ENCODE measurements around the gene KRT26. TPM values are rescaled to one million over a fixed set of nuclear protein-coding genes. Genes with fewer than 3 reads are reported as not detected.

The KRT26 gene
- total RNA-seq, 1 experiment from 2014 or later = not detected

DNA sequence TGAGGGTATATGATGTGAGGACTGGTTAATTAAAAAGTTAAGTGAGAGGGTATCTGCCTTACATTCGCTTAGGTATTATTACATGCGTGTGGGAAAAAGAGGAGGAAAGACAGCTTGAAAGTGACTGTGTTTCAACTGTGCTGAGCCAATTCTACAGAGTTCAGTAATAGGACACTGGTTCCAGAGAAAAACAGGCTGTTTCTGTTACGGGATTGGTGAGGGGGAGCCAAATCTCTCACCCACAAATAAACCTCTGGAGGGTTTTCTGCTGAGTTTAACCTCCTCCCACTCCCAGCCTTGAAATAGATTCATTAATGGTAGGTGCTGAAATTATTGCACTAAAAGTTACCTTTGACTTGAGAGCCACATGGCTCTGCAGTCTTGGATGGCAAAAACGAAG, 3.9 kb upstream of the KRT26 start:
- POLR2A ChIA-PET = no interaction called here
- Mint-ChIP-seq H3K27ac (no peak overlapping the region), H3K9me3 (no peaks in the 10 kb centered on the region)

DNA sequence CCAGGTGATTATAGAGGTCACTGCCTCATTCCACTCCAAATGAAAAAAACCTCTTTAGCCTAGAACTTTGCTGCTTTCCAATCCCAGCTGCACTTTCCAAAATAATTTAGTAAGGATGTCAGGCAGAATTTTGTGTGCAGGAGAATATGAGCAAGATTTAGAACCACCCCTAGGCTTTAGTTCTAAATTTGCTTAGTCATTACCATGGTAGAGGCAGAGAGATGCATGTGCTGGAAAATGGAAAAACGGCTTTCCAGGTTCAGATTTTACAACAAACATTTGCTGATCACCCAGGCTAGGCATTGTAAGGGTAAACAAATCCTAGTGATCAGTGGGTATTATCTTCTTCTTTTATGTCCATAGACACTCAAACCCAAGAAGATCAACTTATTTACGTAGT, 6.3 kb downstream of the KRT26 start:
- no peak overlapping the region for H3K4me3 Mint-ChIP-seq
- H3K27me3 Mint-ChIP-seq (ENCODE audit: low read depth) = peaks cover 5% of the 10 kb centered on the region; the same call in 1 of the 2 replicates
- ChIA-PET CTCF (no interaction called here), POLR2A (no interaction called here)
- H3K36me3 Mint-ChIP-seq = peaks cover 9% of the 10 kb centered on the region; the same call in 1 of the 2 replicates
- H3K9me3 Mint-ChIP-seq = peaks cover 44% of the 10 kb centered on the region
- DNase-seq (ENCODE audit: low spot score) = no peak
- H3K27ac Mint-ChIP-seq = no peak overlapping the region
- H3K4me1 Mint-ChIP-seq = no peaks in the 10 kb centered on the region
- ATAC-seq = no peak
- TF ChIP-seq KAT7 (CRISPR knock-in tag; IDR thresholded peaks at IDR 0.05; ENCODE audit: borderline replicate concordance) (no peak), GABPB1 (CRISPR knock-in tag; IDR thresholded peaks at IDR 0.05) (no peak), JUN (CRISPR knock-in tag; IDR thresholded peaks at IDR 0.05) (no peak), ZNF232 (CRISPR knock-in tag; IDR thresholded peaks at IDR 0.05) (no peak), ZNF671 (CRISPR knock-in tag; IDR thresholded peaks at IDR 0.05) (no peak), MXD4 (CRISPR knock-in tag; IDR thresholded peaks at IDR 0.05; ENCODE audit: borderline replicate concordance) (no peak), FOXJ3 (CRISPR knock-in tag; IDR thresholded peaks at IDR 0.05; ENCODE audit: borderline replicate concordance) (no peak), ZNF423 (CRISPR knock-in tag; IDR thresholded peaks at IDR 0.05) (no peak), GRHL2 (CRISPR knock-in tag; IDR thresholded peaks at IDR 0.05; ENCODE audit: insufficient replicate concordance, severe bottlenecking) (no peak), ESRRA (CRISPR knock-in tag; IDR thresholded peaks at IDR 0.05; ENCODE audit: borderline replicate concordance) (no peak)
- TF ChIP-seq, protein P1, sequence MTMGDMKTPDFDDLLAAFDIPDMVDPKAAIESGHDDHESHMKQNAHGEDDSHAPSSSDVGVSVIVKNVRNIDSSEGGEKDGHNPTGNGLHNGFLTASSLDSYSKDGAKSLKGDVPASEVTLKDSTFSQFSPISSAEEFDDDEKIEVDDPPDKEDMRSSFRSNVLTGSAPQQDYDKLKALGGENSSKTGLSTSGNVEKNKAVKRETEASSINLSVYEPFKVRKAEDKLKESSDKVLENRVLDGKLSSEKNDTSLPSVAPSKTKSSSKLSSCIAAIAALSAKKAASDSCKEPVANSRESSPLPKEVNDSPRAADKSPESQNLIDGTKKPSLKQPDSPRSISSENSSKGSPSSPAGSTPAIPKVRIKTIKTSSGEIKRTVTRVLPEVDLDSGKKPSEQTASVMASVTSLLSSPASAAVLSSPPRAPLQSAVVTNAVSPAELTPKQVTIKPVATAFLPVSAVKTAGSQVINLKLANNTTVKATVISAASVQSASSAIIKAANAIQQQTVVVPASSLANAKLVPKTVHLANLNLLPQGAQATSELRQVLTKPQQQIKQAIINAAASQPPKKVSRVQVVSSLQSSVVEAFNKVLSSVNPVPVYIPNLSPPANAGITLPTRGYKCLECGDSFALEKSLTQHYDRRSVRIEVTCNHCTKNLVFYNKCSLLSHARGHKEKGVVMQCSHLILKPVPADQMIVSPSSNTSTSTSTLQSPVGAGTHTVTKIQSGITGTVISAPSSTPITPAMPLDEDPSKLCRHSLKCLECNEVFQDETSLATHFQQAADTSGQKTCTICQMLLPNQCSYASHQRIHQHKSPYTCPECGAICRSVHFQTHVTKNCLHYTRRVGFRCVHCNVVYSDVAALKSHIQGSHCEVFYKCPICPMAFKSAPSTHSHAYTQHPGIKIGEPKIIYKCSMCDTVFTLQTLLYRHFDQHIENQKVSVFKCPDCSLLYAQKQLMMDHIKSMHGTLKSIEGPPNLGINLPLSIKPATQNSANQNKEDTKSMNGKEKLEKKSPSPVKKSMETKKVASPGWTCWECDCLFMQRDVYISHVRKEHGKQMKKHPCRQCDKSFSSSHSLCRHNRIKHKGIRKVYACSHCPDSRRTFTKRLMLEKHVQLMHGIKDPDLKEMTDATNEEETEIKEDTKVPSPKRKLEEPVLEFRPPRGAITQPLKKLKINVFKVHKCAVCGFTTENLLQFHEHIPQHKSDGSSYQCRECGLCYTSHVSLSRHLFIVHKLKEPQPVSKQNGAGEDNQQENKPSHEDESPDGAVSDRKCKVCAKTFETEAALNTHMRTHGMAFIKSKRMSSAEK (CRISPR knock-in tag; IDR thresholded peaks at IDR 0.05; ENCODE audit: borderline replicate concordance) = no peak
- TF ChIP-seq, protein P2, sequence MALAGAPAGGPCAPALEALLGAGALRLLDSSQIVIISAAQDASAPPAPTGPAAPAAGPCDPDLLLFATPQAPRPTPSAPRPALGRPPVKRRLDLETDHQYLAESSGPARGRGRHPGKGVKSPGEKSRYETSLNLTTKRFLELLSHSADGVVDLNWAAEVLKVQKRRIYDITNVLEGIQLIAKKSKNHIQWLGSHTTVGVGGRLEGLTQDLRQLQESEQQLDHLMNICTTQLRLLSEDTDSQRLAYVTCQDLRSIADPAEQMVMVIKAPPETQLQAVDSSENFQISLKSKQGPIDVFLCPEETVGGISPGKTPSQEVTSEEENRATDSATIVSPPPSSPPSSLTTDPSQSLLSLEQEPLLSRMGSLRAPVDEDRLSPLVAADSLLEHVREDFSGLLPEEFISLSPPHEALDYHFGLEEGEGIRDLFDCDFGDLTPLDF (CRISPR knock-in tag; IDR thresholded peaks at IDR 0.05) = no peak
- TF ChIP-seq, protein P3, sequence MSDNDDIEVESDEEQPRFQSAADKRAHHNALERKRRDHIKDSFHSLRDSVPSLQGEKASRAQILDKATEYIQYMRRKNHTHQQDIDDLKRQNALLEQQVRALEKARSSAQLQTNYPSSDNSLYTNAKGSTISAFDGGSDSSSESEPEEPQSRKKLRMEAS (CRISPR knock-in tag; IDR thresholded peaks at IDR 0.05) = no peak
- TF ChIP-seq, protein P4, sequence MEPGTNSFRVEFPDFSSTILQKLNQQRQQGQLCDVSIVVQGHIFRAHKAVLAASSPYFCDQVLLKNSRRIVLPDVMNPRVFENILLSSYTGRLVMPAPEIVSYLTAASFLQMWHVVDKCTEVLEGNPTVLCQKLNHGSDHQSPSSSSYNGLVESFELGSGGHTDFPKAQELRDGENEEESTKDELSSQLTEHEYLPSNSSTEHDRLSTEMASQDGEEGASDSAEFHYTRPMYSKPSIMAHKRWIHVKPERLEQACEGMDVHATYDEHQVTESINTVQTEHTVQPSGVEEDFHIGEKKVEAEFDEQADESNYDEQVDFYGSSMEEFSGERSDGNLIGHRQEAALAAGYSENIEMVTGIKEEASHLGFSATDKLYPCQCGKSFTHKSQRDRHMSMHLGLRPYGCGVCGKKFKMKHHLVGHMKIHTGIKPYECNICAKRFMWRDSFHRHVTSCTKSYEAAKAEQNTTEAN (CRISPR knock-in tag; IDR thresholded peaks at IDR 0.05) = no peak
- TF ChIP-seq, protein P5, sequence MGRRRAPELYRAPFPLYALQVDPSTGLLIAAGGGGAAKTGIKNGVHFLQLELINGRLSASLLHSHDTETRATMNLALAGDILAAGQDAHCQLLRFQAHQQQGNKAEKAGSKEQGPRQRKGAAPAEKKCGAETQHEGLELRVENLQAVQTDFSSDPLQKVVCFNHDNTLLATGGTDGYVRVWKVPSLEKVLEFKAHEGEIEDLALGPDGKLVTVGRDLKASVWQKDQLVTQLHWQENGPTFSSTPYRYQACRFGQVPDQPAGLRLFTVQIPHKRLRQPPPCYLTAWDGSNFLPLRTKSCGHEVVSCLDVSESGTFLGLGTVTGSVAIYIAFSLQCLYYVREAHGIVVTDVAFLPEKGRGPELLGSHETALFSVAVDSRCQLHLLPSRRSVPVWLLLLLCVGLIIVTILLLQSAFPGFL (CRISPR knock-in tag; IDR thresholded peaks at IDR 0.05; ENCODE audit: borderline replicate concordance) = no peak
- TF ChIP-seq, protein P6, sequence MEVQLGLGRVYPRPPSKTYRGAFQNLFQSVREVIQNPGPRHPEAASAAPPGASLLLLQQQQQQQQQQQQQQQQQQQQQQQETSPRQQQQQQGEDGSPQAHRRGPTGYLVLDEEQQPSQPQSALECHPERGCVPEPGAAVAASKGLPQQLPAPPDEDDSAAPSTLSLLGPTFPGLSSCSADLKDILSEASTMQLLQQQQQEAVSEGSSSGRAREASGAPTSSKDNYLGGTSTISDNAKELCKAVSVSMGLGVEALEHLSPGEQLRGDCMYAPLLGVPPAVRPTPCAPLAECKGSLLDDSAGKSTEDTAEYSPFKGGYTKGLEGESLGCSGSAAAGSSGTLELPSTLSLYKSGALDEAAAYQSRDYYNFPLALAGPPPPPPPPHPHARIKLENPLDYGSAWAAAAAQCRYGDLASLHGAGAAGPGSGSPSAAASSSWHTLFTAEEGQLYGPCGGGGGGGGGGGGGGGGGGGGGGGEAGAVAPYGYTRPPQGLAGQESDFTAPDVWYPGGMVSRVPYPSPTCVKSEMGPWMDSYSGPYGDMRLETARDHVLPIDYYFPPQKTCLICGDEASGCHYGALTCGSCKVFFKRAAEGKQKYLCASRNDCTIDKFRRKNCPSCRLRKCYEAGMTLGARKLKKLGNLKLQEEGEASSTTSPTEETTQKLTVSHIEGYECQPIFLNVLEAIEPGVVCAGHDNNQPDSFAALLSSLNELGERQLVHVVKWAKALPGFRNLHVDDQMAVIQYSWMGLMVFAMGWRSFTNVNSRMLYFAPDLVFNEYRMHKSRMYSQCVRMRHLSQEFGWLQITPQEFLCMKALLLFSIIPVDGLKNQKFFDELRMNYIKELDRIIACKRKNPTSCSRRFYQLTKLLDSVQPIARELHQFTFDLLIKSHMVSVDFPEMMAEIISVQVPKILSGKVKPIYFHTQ (CRISPR knock-in tag; IDR thresholded peaks at IDR 0.05) = no peak
- TF ChIP-seq, protein P7, sequence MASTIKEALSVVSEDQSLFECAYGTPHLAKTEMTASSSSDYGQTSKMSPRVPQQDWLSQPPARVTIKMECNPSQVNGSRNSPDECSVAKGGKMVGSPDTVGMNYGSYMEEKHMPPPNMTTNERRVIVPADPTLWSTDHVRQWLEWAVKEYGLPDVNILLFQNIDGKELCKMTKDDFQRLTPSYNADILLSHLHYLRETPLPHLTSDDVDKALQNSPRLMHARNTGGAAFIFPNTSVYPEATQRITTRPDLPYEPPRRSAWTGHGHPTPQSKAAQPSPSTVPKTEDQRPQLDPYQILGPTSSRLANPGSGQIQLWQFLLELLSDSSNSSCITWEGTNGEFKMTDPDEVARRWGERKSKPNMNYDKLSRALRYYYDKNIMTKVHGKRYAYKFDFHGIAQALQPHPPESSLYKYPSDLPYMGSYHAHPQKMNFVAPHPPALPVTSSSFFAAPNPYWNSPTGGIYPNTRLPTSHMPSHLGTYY (CRISPR knock-in tag; IDR thresholded peaks at IDR 0.05) = no peak

More for the DNA sequence above, 3.9 kb upstream of the KRT26 start:
- H3K36me3 Mint-ChIP-seq = no peaks in the 10 kb centered on the region
- CTCF ChIA-PET = no interaction called here
- DNase-seq (ENCODE audit: low spot score) (no peak), ATAC-seq (no peak)
- peaks cover 29% of the 10 kb centered on the region for H3K27me3 Mint-ChIP-seq (ENCODE audit: low read depth)
- TF ChIP-seq, protein P5 (CRISPR knock-in tag; IDR thresholded peaks at IDR 0.05; ENCODE audit: borderline replicate concordance) = no peak
- TF ChIP-seq FOXK1 (CRISPR knock-in tag; IDR thresholded peaks at IDR 0.05) (no peak), GRHL2 (CRISPR knock-in tag; IDR thresholded peaks at IDR 0.05; ENCODE audit: insufficient replicate concordance, severe bottlenecking) (no peak), SP1 (CRISPR knock-in tag; conservative IDR thresholded peaks at IDR 0.05) (no peak), ZNF263 (CRISPR knock-in tag; IDR thresholded peaks at IDR 0.05; ENCODE audit: low read depth) (no peak)
- no peaks in the 10 kb centered on the region for H3K4me1 Mint-ChIP-seq
- H3K4me3 Mint-ChIP-seq = no peak overlapping the region
